H1 (cell line): ENCODE measurements around the gene FAM193A. TPM values are rescaled to one million over a fixed set of nuclear protein-coding genes. Genes with fewer than 3 reads are reported as not detected.

Experiments
- CTCF ChIA-PET: fragments of 300-600 bp; sonication (Branson Sonifier 250); formaldehyde crosslinking; loops from one replicate; lab custom pipeline; 2021; ENCODE audit not compliant: partially characterized antibody; lab: Charles Lee
- POLR2A ChIA-PET: fragments of 300-600 bp; sonication (Branson Sonifier 250); formaldehyde crosslinking; loops from one replicate; lab custom pipeline; 2021; ENCODE audit warnings: inconsistent platforms; ENCODE audit not compliant: partially characterized antibody; lab: Charles Lee
- DNase-seq, 2 experiments: peaks; one replicate each; pipeline versions ENCODE4 v3.0.0 to v3.0.0-alpha.2; 2010 to 2022; ENCODE audit warnings: low spot score in 2 of 2, low read depth in 1 of 2, mixed read lengths in 1 of 2
- FAIRE-seq: peaks from 2 replicates; lab custom pipeline; 2011; peaks lifted over from hg19 to GRCh38; lab: Jason Lieb, UNC
- H2AFZ ChIP-seq: 2 replicates; pipeline ENCODE4 v1.8.1; 2012; ENCODE audit warnings: low read length, inconsistent platforms
- H2AK5ac ChIP-seq: 2 replicates; pipeline ENCODE4 v1.6.1; 2013; ENCODE audit warnings: low read depth, low read length
- H2BK120ac ChIP-seq: replicated peaks from 2 replicates; pipeline ENCODE3; 2013; ENCODE audit warnings: low read depth, low read length, inconsistent platforms
- H2BK12ac ChIP-seq: 2 replicates; pipeline ENCODE4 v1.6.1; 2013; ENCODE audit warnings: low read depth, low read length
- H2BK15ac ChIP-seq: 2 replicates; pipeline ENCODE4 v1.6.1; 2013; ENCODE audit warnings: low read length
- H2BK20ac ChIP-seq: 2 replicates; pipeline ENCODE4 v1.6.1; 2013; ENCODE audit warnings: low read length
- H2BK5ac ChIP-seq: 2 replicates; pipeline ENCODE4 v1.6.1; 2013; ENCODE audit warnings: low read depth, low read length
- H3K14ac ChIP-seq: 2 replicates; pipeline ENCODE4 v1.6.1; 2013; ENCODE audit warnings: inconsistent platforms; ENCODE audit not compliant: insufficient read length
- H3K18ac ChIP-seq: 2 replicates; pipeline ENCODE4 v1.6.1; 2013; ENCODE audit warnings: low read length; ENCODE audit errors: extremely low read depth
- H3K23ac ChIP-seq: 2 replicates; pipeline ENCODE4 v1.6.1; 2013; ENCODE audit warnings: inconsistent platforms; ENCODE audit not compliant: insufficient read length
- H3K23me2 ChIP-seq: 2 replicates; pipeline ENCODE4 v1.6.1; 2013; ENCODE audit warnings: low read depth, low read length
- H3K27ac ChIP-seq: 2 replicates; pipeline ENCODE4 v1.6.1; 2011; ENCODE audit warnings: low read depth, low read length, inconsistent platforms
- H3K27me3 ChIP-seq, 4 experiments: replicated peaks in 1 of 4; 1 replicate in 1 of 4; 2 replicates in 3 of 4; pipeline versions ENCODE4 v1.6.1 to v1.8.1; 2011 to 2013; ENCODE audit warnings: low read length in 3 of 4, mild to moderate bottlenecking in 3 of 4, inconsistent platforms in 2 of 4, mixed read lengths in 2 of 4, moderate library complexity in 1 of 4; ENCODE audit not compliant: control insufficient read depth in 3 of 4, insufficient read depth in 3 of 4; ENCODE audit errors: extremely low read depth in 1 of 4
- H3K36me3 ChIP-seq, 4 experiments: 2 replicates each; pipeline versions ENCODE4 v1.6.1 to v1.8.1; 2011 to 2013; ENCODE audit warnings: mild to moderate bottlenecking in 4 of 4, low read length in 3 of 4, moderate library complexity in 2 of 4, control low read depth in 1 of 4, inconsistent platforms in 1 of 4; ENCODE audit not compliant: insufficient read depth in 4 of 4, control insufficient read depth in 2 of 4
- H3K4ac ChIP-seq: replicated peaks from 2 replicates; pipeline ENCODE3; 2013; ENCODE audit warnings: low read length, low read depth, mixed read lengths, inconsistent platforms; ENCODE audit not compliant: insufficient read length
- H3K4me1 ChIP-seq, 4 experiments: replicated peaks in 1 of 4; 1 replicate in 1 of 4; 2 replicates in 3 of 4; pipeline versions ENCODE4 v1.6.1 to v1.8.1; 2011 to 2013; ENCODE audit warnings: low read length in 3 of 4, inconsistent platforms in 2 of 4, mixed read lengths in 1 of 4; ENCODE audit not compliant: insufficient read depth in 4 of 4, control insufficient read depth in 3 of 4
- H3K4me2 ChIP-seq, 2 experiments: 2 replicates each; pipeline versions ENCODE4 v1.6.1 to v1.8.1; 2011 to 2013; ENCODE audit warnings: low read depth in 2 of 2, low read length in 2 of 2, control low read depth in 1 of 2, inconsistent platforms in 1 of 2, mild to moderate bottlenecking in 1 of 2; ENCODE audit not compliant: insufficient read depth in 1 of 2
- H3K4me3 ChIP-seq, 4 experiments: fragments of 200-600, 300-600 bp in 1 of 4; sonication (generic), shearing (Covaris generic), sonication (Bioruptor Twin) in 1 of 4; 2 replicates each; pipeline versions ENCODE4 v1.5.1 to v1.8.1; 2011 to 2016; ENCODE audit warnings: low read length in 4 of 4, low read depth in 3 of 4, control low read depth in 2 of 4, inconsistent platforms in 2 of 4, mild to moderate bottlenecking in 2 of 4, mixed read lengths in 1 of 4, moderate library complexity in 1 of 4; ENCODE audit not compliant: insufficient read depth in 2 of 4; ENCODE audit errors: extremely low read depth in 1 of 4
- H3K56ac ChIP-seq: replicated peaks from 2 replicates; pipeline ENCODE3; 2013; ENCODE audit warnings: low read depth, mild to moderate bottlenecking, mixed read lengths, low read length, inconsistent platforms; ENCODE audit not compliant: insufficient read length
- H3K79me1 ChIP-seq: 2 replicates; pipeline ENCODE4 v1.6.1; 2013; ENCODE audit warnings: low read depth, low read length, control low read depth
- H3K79me2 ChIP-seq, 2 experiments: 2 replicates each; pipeline versions ENCODE4 v1.6.1 to v1.8.1; 2012 to 2013; ENCODE audit warnings: low read length in 2 of 2, mild to moderate bottlenecking in 2 of 2, inconsistent platforms in 1 of 2; ENCODE audit not compliant: insufficient read depth in 2 of 2, control insufficient read depth in 1 of 2
- H3K9ac ChIP-seq, 4 experiments: replicated peaks in 1 of 4; 1 replicate in 1 of 4; 2 replicates in 3 of 4; pipeline versions ENCODE4 v1.6.1 to v1.8.1; 2011 to 2013; ENCODE audit warnings: low read depth in 3 of 4, low read length in 3 of 4, control low read depth in 2 of 4, mild to moderate bottlenecking in 2 of 4, moderate library complexity in 2 of 4, inconsistent platforms in 1 of 4; ENCODE audit errors: extremely low read depth in 1 of 4
- H3K9me3 ChIP-seq, 2 experiments: 2 replicates each; pipeline versions ENCODE4 v1.6.1 to v1.8.1; 2012 to 2013; ENCODE audit warnings: mild to moderate bottlenecking in 2 of 2, moderate library complexity in 2 of 2, control low read depth in 1 of 2, inconsistent platforms in 1 of 2, low read depth in 1 of 2, low read length in 1 of 2, mixed read lengths in 1 of 2; ENCODE audit not compliant: insufficient read depth in 2 of 2
- H4K20me1 ChIP-seq, 2 experiments: replicated peaks in 1 of 2; 2 replicates each; pipeline versions ENCODE3 to v1.8.1; 2011 to 2013; ENCODE audit warnings: inconsistent platforms in 2 of 2, low read length in 2 of 2, mild to moderate bottlenecking in 1 of 2; ENCODE audit not compliant: insufficient read depth in 2 of 2, control insufficient read depth in 1 of 2
- H4K5ac ChIP-seq: 2 replicates; pipeline ENCODE4 v1.6.1; 2013; ENCODE audit warnings: low read length, low read depth, mixed read lengths, inconsistent platforms; ENCODE audit not compliant: insufficient read length
- H4K8ac ChIP-seq: 2 replicates; pipeline ENCODE4 v1.8.0; 2013; ENCODE audit warnings: mild to moderate bottlenecking, moderate library complexity, low read length, inconsistent platforms; ENCODE audit not compliant: insufficient read depth; ENCODE audit errors: extremely low read depth
- H4K91ac ChIP-seq: replicated peaks from 2 replicates; pipeline ENCODE3; 2013; ENCODE audit warnings: low read length, mixed read lengths, inconsistent platforms; ENCODE audit not compliant: insufficient read length
- BCL11A ChIP-seq, 2 experiments: IDR thresholded peaks; one replicate each; pipeline ENCODE4 v1.6.1; 2011; ENCODE audit warnings: low read depth in 2 of 2, low read length in 2 of 2, mild to moderate bottlenecking in 2 of 2
- CHD2 ChIP-seq: IDR thresholded peaks from 2 replicates; pipeline ENCODE4 v1.6.1; 2012; ENCODE audit warnings: low read length, improper control_type of control experiment
- EGR1 ChIP-seq: IDR thresholded peaks from 2 replicates; pipeline ENCODE4 v1.6.1; 2011; ENCODE audit warnings: low read depth, low read length, borderline replicate concordance
- JUN ChIP-seq: IDR thresholded peaks from 2 replicates; pipeline ENCODE4 v1.6.1; 2011; ENCODE audit warnings: low read depth, mild to moderate bottlenecking, improper control_type of control experiment, low read length
- KDM1A ChIP-seq: fragments of 200-600, 300-600 bp; sonication (generic); IDR thresholded peaks from 2 replicates; pipeline ENCODE4 v1.7.1; 2016; ENCODE audit warnings: mild to moderate bottlenecking, low read length, borderline replicate concordance
- MAX ChIP-seq: IDR thresholded peaks from 2 replicates; pipeline ENCODE4 v1.6.1; 2012; ENCODE audit warnings: inconsistent platforms
- POLR2A ChIP-seq, 2 experiments: IDR thresholded peaks; 1 replicate in 1 of 2; 2 replicates in 1 of 2; pipeline ENCODE4 v1.6.1; 2011; ENCODE audit warnings: low read depth in 2 of 2, low read length in 2 of 2, mild to moderate bottlenecking in 2 of 2; ENCODE audit errors: control extremely low read depth in 1 of 2
- RBBP5 ChIP-seq: IDR thresholded peaks from 2 replicates; pipeline ENCODE4 v1.7.1; 2012; ENCODE audit warnings: low read depth, mild to moderate bottlenecking, inconsistent platforms, low read length, moderate library complexity, borderline replicate concordance
- RXRA ChIP-seq: IDR thresholded peaks from 2 replicates; pipeline ENCODE4 v1.6.1; 2011; ENCODE audit warnings: low read depth, mild to moderate bottlenecking, low read length, moderate library complexity; ENCODE audit not compliant: insufficient read depth
- SIN3A ChIP-seq, 2 experiments: IDR thresholded peaks in 1 of 2; conservative IDR thresholded peaks in 1 of 2; 2 replicates each; pipeline ENCODE4 v1.6.1; 2011 to 2012; ENCODE audit warnings: low read length in 2 of 2, improper control_type of control experiment in 1 of 2, low read depth in 1 of 2, mild to moderate bottlenecking in 1 of 2
- SIRT6 ChIP-seq: IDR thresholded peaks from one replicate; pipeline ENCODE4 v1.7.1; 2012; ENCODE audit warnings: low read length, inconsistent platforms
- SIX5 ChIP-seq: IDR thresholded peaks from 2 replicates; pipeline ENCODE4 v1.6.1; 2011; ENCODE audit warnings: mild to moderate bottlenecking, low read depth, low read length
- WGBS, 2 experiments: shearing (Covaris generic) in 1 of 2; methylation state at CpG; one replicate each; pipeline versions ENCODE4 v1.1.6 to v1.1.7; 2013 to 2015; ENCODE audit warnings: low lambda C conversion rate in 2 of 2, mixed read lengths in 2 of 2, inconsistent platforms in 1 of 2, low coverage in 1 of 2, missing lambda C conversion rate in 1 of 2; ENCODE audit not compliant: insufficient replicate concordance in 2 of 2, insufficient coverage in 1 of 2, insufficient read length in 1 of 2; ENCODE audit errors: extremely low coverage in 1 of 2, missing lambda C conversion rate in 1 of 2; 5-methylcytosine and 5-hydroxymethylcytosine counted together
- polyA plus RNA-seq, 7 experiments: library from polyadenylated mRNA; depleted of rRNA in 3 of 7; stranded (reverse) in 5 of 7; unstranded in 2 of 7; fragments of >200 nt in 5 of 7; fragments of 200-250 nt in 2 of 7; gene quantifications; 1 replicate in 5 of 7; 2 replicates in 1 of 7; 4 replicates in 1 of 7; pipeline versions ENCODE4 v1.2.1 to v1.2.3, GENCODE V29; 2011 to 2013; ENCODE audit warnings: missing spikeins in 2 of 7, mixed read lengths in 2 of 7
- total RNA-seq: library from RNA; stranded (reverse); fragmentation: NEBNext Ultra II Directional; extraction: Animal tissue kit (Norgen Biotek cat#: 25700); gene quantifications from 2 replicates; pipeline ENCODE4 v1.2.1, GENCODE V29; 2021

FAM193A gene
- total and polyA plus RNA-seq, 2 of the 8 experiments (the other 6 are each of a cell fraction or from before 2014, with no cell fraction given): 8.7 to 26.2 TPM

GRCh38 chr4:2574009-2574408 lies 37.6 kb downstream of the FAM193A start:
- no peak for TF ChIP-seq MAX
- TF ChIP-seq JUN: no peak
- no peak for TF ChIP-seq POLR2A (IDR thresholded peaks at IDR 0.05; ENCODE audit: control extremely low read depth in 1 of 2, low read depth in 2 of 2, low read length in 2 of 2)
- TF ChIP-seq RXRA: no peak
- no peak for TF ChIP-seq SIN3A (conservative IDR thresholded peaks at IDR 0.05 in 1 of 2, IDR thresholded peaks at IDR 0.05 in 1 of 2; ENCODE audit: low read depth in 1 of 2, low read length in 2 of 2)
- TF ChIP-seq RBBP5: no peak
- no peak for TF ChIP-seq BCL11A (IDR thresholded peaks at IDR 0.05; ENCODE audit: low read depth in 2 of 2, low read length in 2 of 2)
- TF ChIP-seq SIRT6: no peak
- TF ChIP-seq CHD2: no peak
- TF ChIP-seq EGR1: no peak
- no peak for TF ChIP-seq SIX5
- no peak for TF ChIP-seq KDM1A
- Histone ChIP-seq H3K4me2 (no peak overlapping the region), H4K20me1 (peaks cover 7 to 28% of the 10 kb centered on the region in 2 experiments), H3K14ac (no peak overlapping the region), H3K23me2 (no peaks in the 10 kb centered on the region), H3K9me3 (no peaks in the 10 kb centered on the region), H3K9ac (no peak overlapping the region), H4K91ac (no peak overlapping the region), H2BK15ac (no peak overlapping the region), H2BK20ac (no peak overlapping the region), H3K27me3 (no peaks in the 10 kb centered on the region), H2BK5ac (no peak overlapping the region), H3K4me1 (peaks cover 0 to 10% (median 5%) of the 10 kb centered on the region in 4 experiments; a peak in 6 of 7 replicates), H3K36me3 (no peaks in the 10 kb centered on the region), H3K18ac (no peak overlapping the region), H3K27ac (no peak overlapping the region), H3K4me3 (no peak overlapping the region), H4K5ac (no peak overlapping the region), H3K23ac (no peak overlapping the region), H3K56ac (no peak overlapping the region), H4K8ac (no peak overlapping the region), H2AFZ (no peak overlapping the region), H2AK5ac (no peak overlapping the region), H3K79me2 (peaks cover 15 to 96% of the 10 kb centered on the region in 2 experiments), H3K4ac (no peak overlapping the region), H2BK120ac (no peak overlapping the region), H2BK12ac (no peak overlapping the region), H3K79me1 (peaks cover 22% of the 10 kb centered on the region)
- WGBS, 2 experiments: 88% methylated on average over 7 of the region's 7 CpGs; no CpG with 5 or more reads in 1 of the 2 experiments
- POLR2A ChIA-PET: no interaction called here
- FAIRE-seq: no peak
- CTCF ChIA-PET: no interaction called here
- DNase-seq: no peak
